SW 1271 (cell line): ENCODE data around the gene CHMP4B.

ENCODE experiments used
- DNase-seq, 2 experiments: peaks; one replicate each; lab custom pipeline; 2025; lab: John Stamatoyannopoulos, UW

Gene CHMP4B

DNA sequence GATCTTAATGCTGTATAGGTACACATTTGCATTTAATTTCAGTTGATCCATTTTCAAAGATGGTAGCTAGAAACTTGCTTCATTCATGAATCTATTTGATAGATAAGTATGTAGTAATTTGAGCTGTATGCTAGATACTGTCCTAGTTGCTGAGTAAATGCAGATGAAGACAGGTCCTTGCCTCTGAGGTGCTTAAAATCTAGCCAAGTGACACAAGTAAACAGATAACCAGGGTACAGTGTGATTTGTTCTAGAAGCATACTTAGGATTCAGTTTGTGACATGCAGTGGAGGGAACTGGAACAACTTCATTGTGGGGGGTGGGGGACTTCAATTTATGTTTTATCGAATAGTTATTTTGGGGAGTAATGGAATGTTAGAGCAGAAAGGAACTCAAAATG is 9.2 kb downstream of the CHMP4B start:
- no peak for DNase-seq

DNA sequence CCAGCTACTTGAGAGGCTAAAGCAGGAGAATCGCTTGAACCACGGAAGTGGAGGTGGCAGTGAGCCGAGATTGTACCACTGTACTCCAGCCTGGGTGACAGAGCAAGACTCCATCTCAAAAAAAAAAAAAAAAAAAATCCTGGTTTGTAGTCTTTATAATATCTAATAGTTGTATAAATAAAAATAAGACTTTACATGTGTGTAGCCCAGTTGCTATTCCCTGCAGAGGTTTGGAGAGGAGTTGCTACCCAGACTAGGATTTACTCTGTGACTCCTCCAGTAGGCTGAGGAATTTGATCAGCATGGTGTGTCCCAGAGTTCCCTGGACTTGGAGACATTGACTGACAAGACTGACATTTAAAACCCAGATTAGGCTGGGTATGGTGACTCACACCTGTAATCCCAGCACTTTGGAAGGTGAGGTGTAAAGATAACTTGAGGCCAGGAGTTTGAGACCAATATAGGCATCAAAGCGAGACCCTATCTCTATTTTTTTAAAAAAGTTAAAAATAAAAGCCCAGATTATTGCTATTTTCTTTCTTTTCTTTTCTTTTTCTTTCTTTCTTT is 10.2 kb downstream of the CHMP4B start:
- no peak for DNase-seq

DNA sequence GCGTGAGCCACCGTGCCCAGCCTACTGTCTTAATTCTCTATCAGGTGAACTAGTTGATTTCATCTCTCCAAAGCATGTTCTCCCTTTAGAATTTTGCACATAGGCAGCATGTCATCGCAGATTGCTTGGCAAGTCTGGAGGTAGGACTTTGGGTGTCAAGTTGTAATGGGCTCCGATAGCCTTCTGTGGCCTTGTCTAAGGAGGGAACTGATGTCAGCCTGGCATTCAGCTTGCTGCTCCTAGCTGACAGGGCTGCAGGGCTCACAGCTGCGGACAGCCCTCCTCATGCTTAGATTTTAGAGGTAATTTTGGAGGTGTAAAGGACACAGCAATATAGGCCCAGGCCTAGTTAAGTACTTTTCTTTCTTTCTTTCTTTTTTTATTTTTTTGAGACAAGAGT is 11.3 kb downstream of the CHMP4B start:
- no peak for DNase-seq

DNA sequence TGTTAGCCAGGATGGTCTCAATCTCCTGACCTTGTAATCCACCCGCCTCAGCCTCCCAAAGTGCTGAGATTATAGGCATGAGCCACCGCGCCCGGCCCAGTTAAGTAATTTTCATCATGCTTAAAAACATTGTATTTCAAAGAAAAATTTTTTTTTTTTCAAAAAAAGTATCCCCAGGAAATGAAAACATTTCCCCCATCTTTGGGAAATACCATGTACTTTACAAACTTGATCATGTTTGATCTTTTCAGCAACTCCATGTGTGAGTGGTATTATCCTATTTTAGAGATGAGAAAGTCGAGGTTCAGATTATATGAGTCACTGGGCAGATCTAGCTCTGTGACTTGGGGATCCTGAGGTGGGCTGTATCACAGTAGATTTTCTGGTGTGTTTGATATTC is 11.8 kb downstream of the CHMP4B start:
- DNase-seq: no peak

DNA sequence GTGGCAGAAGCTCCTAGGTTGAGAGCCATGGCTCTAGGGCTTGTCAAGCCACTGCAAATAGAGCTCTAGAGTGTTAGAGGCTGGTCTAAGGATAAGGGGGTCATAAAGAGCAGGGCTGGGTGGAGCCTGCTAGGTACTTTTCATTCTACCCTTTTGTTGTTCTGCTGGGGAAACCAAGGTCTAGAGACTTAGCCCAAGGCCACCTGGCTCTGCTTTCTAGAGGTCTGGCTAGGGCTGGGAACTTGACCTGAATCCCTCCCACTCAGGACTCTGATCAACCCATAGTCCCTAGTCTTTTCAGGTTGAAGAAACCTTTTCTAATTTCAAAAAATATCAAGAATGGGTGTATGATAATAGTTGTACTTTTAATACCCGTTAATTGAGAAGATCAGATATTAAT is 13.7 kb downstream of the CHMP4B start:
- DNase-seq: no peak

DNA sequence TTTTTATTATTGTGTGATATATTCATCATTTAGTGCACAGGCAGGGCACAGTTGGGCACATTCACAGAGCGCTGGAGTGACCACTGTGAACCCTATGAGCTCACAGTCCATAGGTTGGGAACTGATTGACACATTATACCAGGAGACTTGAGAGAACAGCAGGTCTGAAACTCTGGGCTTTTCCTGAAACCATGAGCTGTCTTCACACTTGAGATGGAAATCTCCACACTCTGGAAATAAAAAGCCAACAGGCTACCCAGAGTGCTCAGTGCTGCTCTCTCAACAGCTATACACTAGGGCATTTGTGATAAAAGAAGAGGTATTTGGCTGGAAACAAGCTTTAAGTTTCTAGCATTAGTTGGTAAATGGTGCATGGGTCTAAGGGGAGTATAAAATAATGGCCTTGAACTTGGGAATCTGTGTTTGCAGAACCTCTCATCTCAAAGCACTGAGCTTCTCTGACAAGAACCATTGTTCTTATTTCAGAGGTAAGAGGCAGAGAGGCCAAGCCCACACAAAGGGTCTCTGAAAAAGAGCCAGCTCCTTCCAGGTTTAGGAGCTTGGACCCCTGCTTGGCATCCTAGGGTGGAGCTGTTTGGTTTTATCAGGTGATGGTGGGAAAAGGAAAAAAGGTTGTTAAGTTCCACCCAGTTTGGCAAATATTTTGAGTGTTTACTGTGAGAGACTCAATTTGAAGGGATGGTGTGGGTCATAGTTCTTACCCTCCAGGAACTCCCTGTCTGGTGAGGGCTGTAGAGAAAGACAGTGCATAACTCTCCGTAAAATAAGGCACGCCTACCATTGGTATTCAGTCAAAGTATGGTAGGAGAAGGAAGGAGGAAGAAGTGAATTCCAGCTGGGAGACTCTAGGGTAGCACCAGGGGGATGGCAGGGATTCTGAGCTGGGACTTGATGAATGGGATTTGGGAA is 14.5 kb downstream of the CHMP4B start:
- DNase-seq: no peak

DNA sequence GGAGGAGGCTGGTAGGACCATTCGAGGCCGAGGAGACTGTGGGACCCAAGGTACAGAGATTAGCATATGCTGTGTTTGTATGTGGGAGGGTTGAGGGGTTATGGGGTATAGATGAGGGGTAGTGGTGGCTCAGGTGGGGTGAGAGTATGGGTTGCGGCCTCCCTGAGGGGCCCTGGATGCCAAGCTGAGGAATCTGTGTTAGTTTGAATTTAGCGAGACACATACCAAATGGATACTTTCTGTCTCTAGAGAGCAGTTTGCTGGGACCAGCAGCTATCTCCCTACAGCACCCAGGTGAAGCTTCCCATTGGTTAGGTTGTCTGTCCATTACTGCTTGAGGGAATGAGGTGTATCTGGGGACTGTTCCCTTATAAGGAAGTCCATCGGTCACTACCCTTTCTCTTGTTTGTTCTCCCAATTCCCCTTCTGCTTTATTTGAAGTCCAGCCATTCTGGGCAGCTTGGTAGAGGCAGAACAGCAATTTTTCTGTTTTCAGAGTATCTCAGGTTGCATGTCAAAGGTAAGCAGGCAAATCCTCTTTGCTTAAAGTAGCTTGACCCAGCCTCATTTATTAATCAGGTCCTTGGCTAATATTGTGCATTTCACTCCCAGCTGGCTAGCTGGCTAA is 15.2 kb downstream of the CHMP4B start:
- DNase-seq: no peak

DNA sequence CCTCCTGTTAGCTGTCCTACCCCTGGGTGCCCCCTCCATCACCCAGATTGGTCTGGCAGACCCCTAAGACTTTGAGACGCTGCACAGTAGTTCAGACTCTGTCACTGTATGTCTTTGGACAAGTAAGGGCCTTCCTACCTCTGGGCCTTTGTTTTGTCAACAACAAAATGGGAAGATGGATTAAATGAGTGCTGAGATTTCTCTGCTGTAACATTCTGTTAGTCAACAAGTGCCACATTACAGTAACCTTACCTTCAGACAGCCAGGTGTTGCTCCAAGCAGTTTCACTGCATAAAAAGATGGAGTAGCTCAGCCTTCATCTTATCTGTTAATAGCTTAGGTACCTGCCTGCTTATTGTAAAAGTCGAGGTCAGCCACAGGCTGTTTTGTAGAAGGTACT is 16.0 kb downstream of the CHMP4B start:
- no peak for DNase-seq

DNA sequence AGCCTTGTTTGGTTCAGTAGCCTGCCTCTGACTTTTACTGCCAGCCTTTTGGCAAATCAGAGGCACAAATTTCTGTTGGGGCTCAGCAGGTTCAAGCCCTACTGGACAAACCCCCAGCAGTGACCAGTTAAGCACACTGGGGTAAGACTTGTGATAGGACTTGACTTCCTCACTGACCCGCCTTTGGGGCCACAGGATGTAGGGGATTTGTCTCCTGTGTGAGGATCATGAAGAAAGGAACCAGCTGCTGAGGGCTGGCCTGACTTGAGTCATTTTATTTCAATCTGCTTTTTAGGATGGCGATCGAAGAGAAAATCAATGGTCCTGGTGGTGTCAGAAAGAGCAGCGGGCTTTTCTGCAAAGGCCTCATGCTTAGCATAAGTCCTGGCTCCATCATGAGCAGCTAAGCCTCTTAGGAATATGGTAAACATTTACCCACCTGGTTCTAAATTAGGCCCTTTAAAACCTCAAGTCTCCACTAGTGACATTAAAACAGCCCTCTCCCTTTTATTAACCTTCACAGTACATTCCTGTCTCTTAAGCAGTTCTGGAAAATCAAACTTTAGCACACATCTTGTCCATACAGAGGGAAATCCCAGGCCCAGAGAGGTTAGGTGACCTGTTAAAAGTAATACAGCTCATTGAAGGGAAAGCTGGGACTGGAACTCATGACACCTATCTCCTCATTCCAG is 16.6 kb downstream of the CHMP4B start:
- no peak for DNase-seq

DNA sequence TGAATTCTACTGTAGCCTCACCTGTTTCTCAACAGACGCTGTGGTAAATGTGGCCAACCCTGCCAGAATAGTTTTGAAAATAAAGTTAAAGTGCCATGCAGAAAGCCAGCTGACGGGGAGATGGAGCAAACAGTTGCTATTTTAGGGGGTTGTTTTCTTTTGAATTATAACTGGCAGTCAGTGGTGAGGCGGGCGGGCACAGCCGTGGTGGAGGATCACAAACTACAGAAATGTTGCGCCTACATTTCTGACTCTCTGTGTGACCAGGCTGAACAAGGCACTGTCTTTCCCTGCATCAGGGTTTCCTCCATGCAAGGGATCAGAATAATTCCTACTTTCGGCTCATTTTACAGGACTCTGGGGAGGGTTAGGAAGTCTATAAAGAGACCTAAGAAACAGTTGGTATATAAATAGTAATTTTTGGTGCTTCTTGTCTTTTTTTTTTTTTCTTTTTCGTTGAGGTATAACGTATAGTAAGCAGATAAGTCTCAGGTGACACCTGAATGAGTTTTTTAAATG is 17.2 kb downstream of the CHMP4B start:
- no peak for DNase-seq

DNA sequence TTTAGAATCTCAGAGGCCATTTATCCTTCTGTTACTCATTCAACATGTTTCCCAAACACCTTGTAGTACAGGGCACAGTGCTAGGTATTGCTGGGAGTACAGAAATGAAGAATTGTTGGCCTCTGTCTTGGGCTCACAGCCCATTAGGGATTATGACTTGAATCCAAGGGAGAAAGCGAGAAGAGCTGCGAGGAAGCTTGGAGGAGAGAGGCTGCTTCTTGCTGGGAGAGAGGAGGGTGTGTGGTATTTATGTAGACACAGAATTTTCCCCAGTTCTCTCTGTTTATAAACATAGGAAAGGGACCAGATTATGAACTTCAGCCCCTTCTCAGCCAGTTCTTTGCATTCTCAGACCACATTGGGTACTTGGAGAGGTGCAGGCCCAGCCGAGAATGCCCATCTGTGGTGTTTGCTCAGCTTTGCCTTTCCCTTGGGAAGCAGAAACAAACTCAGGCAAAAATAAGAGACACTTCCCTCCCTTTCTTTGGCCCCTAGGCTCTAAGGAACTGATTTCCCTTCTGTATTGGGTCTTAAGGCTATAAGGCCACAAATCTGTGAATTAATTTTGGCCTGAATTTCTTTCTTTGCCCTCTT is 17.9 kb downstream of the CHMP4B start:
- no peak for DNase-seq

DNA sequence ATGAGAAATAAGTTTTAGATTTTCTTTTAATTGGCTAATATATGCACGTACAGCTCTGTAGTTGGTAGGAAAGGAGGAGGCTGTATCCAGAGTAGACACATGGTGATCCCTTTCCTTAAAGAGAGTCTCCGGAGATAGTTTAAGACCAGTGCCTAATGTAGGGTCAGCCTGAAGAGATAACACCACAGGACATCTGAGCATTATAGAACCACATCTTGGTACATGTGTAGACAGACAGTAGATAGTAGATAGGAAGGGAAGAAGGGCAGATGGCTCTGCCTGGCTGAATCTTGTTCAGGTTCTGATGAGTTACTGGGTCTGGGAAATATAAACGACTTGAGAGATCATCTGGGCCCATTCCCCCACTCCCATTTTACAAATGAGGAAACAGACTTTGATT is 18.5 kb downstream of the CHMP4B start:
- no peak for DNase-seq

DNA sequence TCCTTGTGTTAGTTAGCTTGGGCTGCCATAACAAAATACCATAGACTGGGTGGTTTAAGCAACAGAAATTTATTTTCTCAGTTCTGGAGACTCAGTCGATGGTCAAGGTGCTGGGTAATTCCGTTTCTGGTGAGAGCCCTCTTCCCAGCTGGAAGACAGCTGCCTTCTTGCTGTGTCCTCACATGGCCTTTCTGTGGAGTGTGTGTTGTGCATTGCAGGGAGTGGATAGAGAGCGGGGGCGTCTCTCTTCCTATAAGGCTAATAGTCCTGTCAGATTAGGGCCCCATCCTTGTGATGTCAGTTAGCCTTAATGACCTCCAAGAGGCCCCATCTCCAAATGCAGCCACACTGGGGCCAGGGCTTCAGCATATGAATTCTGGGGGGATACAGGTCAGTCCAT is 19.2 kb downstream of the CHMP4B start:
- DNase-seq: no peak

DNA sequence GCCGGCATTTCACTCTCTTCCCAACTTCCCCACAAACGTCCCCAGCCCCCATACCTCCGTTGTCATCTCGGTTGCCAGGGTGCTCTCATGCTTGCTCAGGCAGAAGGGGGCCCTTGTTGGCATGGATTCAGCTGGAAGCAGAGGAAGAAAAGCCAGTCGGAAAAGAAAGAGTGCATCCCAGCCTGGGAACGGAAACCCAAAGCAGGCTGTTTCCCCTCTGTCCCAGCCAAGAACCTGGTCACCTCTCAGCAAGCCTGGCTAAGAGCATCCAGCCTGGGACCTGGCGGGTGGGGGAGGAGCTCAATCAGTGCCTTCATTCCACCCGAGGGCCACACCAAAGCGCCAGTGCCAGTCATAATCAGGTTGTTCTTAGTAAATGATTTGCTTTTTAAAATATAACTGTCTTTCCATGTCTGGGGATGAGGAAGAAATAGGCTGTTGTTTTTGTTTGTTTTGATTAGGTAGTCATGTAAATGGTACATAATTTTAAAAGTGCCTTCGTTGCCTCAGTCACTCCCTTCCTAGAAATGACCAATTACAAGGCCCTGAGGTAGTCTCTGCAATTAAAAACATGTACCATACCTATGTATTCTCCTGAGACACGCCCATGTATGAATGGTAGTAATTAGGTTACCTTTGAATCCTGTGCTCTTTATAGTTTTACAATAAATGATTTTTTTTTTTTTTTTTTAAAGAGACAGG is 21.1 kb downstream of the CHMP4B start:
- DNase-seq: no peak

DNA sequence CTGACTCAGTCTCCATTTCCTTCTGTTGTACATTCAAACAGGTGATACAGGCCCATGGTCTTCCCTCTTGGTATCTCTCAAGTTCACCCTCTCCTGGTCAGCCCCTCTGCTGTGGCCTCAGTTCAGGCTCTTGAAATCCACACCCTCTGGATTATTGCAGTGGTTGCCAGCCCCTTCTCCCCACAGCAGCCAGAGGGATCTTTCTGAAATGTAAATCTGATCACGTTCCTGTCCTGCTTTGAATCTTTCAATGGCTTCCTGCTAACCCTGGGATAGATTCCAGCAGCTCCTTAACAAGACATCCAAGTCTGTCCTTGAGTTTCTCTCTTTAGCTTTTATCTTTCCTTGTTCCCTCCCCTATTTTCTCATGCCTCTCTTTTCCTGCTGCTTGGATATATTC is 22.2 kb downstream of the CHMP4B start:
- no peak for DNase-seq

DNA sequence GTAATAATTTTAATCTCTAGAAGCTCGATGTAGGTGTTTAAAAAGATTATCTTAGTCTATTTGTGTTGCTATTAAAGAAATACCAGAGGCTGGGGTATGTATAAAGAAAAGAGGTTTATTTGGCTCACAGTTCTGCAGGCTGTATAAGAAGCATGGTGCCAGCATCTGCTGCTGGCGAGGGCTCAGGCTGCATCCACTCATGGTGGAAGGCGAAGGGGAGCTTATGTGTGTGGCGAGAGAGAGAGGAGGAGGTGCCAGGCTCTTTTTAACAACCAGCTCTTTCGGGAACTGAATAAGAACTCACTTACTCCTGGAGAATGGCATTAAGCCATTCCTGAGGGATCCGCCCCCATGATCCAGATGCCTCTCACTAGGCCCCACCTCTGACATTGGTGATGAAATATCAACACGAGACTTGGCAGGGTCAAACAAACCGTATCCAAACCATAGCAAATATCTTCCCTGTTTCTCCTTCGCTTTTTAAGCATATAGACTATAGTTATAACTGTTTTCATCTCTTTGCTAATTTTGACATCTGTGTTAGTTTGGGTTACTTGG is 24.5 kb downstream of the CHMP4B start:
- no peak for DNase-seq

DNA sequence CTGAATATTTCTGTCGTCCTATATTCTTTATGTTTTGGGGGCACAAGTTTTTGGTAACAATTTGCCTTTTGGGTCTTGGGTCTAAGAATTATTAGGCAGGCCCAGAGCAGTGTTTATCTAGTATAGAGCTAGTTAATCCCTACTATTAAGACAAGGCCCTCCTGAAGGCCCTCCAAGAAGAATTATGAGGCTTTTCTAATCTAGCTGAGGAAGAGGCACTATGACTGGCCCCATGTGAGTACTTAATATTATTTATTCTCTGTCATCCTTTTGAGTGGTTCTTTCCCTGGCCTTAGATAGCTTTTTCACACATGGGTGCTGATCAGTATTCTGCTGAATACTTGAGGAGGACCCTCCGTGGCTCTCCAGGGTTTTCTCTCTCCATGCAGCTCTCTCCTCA is 25.1 kb downstream of the CHMP4B start:
- DNase-seq: no peak

DNA sequence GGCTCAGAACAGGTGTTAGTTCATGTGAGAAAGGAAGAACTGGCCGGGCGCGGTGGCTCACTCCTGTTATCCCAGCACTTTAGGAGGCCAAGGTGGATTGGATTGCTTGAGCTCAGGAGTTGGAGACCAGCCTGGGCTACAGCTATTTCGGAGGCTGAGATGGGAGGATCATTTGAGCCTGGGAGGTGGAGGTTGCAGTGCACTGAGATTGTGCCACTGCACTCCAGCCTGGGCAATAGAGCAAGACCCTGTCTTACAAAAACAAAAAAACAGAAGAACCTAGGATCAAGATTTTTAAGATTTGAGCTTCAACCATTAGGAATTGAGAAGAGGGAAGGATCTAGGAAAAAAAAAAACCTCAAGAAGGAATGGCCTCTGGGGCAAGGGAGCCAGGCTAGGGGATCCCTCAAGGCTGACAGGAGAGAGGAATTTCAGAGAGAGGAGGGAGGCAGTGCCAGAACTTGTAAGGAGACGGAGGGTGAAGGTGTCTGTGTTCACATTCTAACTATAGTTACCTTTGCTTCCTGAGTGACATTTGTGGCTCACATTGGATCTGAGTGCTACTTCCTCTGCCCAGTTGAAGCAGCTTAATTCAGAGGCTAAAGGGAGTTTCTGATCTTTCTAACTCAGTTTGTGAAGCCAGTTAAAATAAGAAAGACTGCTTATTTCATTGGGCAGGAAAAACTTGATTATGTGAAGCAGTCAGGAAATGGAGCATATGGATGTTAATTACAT is 26.1 kb downstream of the CHMP4B start:
- no peak for DNase-seq

DNA sequence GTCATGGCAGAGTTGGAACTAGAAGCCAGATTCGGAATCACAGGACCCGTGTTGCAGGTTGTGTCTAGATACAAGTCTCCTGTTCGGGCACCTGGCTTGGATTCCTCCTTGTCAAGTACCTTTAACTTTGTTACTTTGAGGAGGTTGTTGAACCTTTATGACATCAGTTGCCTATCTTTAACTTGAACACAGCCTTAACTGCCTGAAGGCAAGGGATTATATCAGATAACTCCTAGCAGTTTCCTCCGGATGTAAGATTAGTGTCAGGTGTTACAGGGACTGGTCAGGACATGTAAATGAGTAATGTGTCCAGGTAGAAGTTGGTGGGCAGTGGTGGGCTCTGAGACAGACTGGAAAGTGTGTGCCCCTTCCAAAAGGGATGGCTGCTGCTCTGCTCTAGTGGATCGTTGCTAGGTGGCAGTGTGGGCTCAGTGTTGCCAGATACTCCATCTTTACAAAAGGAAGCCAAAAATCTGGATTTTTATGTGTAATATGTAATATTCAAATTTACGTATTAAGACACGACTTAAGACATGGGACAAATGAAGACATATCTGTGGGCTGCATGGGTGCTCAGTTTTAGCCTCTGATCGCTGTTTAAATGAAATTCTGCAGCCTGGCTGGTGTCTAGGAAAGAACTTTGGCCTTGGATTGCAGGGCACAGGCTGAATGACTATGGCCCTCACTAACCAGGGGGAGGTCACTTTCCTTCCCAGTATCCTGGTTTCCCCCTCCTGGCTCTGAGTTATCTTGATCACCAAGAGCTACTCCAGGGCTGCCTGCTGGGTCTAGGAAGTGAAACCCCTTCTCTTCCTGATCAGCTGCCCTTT is 27.1 kb downstream of the CHMP4B start:
- DNase-seq: no peak

DNA sequence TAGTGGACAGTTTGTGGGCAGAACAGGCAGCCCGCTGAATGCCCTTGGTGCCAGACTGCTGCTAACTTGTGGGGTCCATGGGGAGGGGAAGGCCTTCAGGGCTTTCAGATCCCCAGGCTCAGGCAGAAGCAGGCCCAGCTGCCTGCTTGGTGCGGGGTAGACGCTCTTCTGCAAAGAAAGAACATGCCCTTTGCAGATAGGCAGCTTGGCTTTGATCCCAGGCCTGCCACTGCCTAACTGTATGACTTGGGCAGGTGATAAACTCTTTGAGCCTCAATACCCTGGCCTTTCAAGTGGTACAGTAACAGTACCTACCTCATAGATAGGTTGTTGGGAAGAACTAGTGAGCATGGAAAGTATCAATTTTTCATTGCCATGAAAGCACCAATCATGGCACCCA is 28.4 kb downstream of the CHMP4B start:
- no peak for DNase-seq
